Effector CD4-positive, alpha-beta T cell (primary cell): ENCODE data around the gene HRG.
"Not testable (repeated sequence)": the region's sequence is repeated elsewhere in the genome, so short reads cannot be mapped to it uniquely, and the experiment has no call there.

Experiments
- DNase-seq: peaks from one replicate; pipeline ENCODE4 v3.0.0-alpha.2; 2020

Gene HRG

GRCh38 chr3:186683979-186684378 is 18.2 kb downstream of the HRG start:
- DNase-seq = no peak

DNA sequence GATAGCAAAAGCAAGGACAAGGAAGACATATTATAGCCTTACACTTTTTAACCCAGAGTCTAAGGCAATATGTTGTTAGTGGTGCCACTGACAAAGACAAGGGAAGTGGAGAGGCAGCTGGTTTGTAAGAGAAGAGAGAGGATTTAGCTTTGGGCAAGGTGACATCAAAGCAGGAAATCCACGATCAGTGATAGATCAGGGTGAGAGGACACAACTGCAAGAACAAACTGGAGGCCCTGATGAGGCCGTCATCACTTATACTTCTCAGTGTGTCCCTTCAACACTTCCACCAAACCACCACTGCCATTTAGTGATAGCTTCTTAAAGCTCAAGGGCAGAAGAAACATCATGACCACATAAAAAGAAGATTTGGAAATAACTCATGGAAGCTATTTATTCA is 20.7 kb downstream of the HRG start:
- DNase-seq = not testable (repeated sequence)

- no peak for DNase-seq
These were observed 21.4 kb downstream of the HRG start for GRCh38 chr3:186687120-186687651.

- not testable (repeated sequence) for DNase-seq
These were observed 24.5 kb downstream of the HRG start for GRCh38 chr3:186690304-186690703.

GRCh38 chr3:186691676-186692075 is 25.9 kb downstream of the HRG start:
- no peak for DNase-seq

DNA sequence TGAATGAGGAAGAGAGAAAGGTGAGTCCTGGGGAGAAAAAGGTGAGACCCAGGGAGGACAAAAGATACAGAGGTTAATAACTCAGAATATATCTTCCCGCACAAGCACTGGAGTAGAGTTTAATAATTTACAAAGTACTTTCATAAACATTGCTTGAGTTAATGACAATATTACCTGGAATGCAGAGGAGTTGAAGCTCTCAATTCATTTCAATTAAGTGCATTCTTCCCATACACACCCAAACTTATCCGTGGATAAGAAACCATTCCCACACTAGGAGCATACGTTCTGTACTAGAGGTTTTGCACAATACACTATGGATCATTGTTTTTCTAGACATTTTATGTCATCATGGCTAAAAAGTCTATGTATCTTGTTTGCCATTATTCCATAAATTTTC is 28.0 kb downstream of the HRG start:
- no peak for DNase-seq

GRCh38 chr3:186694288-186695032 is 28.6 kb downstream of the HRG start:
- no peak for DNase-seq

GRCh38 chr3:186696522-186696921 is 30.7 kb downstream of the HRG start:
- DNase-seq = no peak

GRCh38 chr3:186697510-186697909 is 31.7 kb downstream of the HRG start:
- no peak for DNase-seq

- no peak for DNase-seq
These were observed 34.5 kb downstream of the HRG start for GRCh38 chr3:186700267-186700666.

DNA sequence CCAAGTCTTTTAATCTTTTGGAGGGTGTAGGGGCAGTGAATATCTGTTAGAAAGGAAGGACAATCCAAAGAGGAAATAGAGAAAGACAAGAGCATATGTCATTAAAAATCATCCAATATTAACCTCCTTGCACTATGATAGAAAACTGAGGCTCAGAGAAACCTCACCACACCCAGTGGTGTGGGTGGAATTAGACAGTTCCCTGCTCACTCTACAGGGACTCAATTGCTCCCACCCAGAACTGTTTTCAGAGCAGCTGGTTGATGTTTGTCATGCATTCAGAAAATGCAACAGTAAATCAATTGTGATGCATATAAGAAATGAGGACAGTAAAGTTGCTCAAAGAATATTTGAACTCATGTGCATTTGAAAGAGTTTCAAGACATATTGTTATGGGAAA is 36.6 kb downstream of the HRG start:
- DNase-seq = not testable (repeated sequence)

DNA sequence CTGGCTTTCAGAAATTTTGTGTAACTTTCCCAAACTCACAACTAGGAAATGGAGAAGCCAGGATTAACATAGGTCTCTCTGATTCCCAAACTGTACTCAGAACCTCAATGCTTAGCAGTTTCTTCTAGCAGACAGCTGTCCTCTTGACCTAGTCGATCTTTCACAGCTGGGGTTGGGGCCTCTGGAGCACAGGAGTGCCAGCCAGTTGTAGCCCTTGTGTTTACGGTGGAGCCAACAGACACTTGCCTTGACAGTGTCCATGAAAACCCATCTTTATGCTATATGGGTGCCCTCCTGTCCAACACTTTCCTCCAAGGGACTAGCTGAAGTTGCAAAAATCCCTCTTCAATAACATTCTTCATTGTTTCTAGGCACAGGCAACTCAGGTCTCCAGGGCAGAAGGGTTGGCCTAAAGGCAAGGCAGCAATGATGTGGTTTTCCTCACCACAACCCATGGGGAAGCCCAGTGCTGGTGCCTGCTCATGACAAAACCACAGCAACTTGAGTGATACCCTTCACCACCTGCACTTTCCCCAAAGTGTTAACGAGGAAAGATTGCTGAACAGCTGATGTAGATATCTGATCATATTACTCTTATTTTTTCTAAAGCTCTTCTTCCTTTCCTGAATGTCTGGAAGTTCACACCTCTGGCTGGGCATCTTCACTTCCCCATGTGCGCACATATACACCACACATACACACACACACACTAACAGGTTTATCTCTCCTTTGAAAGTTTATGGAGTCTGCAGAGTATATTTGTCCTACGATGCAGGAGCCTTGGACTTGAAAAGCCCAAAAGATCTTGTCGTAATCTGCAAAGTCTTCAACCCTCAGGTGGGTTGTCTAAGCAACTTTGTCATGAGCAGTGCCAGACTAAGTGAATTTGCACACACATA is 40.3 kb downstream of the HRG start:
- no peak for DNase-seq

- no peak for DNase-seq
These were observed 43.3 kb downstream of the HRG start for GRCh38 chr3:186708983-186709679.

- DNase-seq = not testable (repeated sequence)
These were observed 44.9 kb downstream of the HRG start for GRCh38 chr3:186710694-186711093.

DNA sequence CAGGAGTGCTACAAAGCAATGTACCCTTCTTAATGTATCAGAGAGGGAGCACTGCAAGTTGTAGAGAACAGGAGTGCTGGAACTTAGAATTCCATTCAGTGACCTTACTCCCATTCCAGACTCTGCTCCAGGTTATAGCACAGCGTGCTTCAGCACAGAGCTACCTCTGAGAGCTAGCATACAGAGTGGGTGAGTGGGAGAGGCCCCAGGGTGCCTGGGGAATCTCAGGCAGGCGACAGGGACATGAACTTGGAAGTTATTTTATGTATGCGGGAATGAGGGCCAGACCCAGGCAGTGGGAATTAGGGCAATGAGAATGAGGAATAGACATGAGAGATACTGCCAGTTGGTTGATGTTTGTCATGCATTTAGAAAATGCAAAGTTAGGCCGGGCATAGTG is 47.7 kb downstream of the HRG start:
- DNase-seq = no peak

GRCh38 chr3:186717039-186717457 is 51.2 kb downstream of the HRG start, which contains the start of gene KNG1:
Gene KNG1 (plus strand): TSS chr3:186717359. CDS start chr3:186717543, 184 bp downstream.
- no peak for DNase-seq

DNA sequence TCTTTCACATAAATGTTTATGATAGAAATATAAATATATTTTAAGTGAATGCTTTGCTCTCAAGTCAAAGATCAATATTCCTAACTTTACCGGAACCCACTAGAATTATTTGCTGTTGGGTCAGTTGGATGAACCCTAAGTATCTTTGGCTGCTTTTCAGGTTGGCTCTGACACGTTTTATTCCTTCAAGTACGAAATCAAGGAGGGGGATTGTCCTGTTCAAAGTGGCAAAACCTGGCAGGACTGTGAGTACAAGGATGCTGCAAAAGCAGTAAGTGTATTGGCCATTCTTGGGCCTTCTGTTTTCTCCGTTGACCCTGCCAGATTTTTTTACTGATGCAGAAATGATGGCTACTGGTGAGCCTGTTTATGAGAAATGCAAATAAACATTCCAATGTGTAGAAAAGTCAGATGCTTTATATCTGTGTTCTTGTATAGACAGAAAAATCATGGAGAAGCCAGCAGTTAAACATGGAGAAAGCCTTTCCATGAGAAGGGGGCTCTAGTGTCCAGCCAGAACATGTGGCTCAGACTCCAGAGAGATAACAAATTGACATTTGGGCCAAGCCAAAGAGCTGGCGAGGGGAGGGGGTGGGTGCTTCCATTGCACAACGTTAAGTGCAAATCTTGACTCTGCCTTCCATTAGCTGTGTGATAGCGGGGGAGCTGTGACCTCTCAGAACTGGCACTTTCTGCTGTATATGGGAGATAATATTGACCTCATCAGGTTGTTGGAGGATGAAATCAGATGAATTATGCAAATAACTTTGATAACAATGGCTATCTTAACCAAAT is 54.3 kb downstream of the HRG start:
- DNase-seq = no peak

- DNase-seq = no peak
These were observed 56.6 kb downstream of the HRG start for GRCh38 chr3:186722457-186722856.

- no peak for DNase-seq
These were observed 59.1 kb downstream of the HRG start for GRCh38 chr3:186724911-186725310.
